IPS DF 19.7 (cell line): ENCODE results near the gene MAVS.
"Not testable (repeated sequence)": the region's sequence is repeated elsewhere in the genome, so short reads cannot be mapped to it uniquely, and the experiment has no call there.

Source experiments
- DNase-seq: peaks from one replicate; pipeline ENCODE4 v3.0.0-alpha.2; 2013; ENCODE audit warnings: low read depth, low spot score

The MAVS gene

DNA sequence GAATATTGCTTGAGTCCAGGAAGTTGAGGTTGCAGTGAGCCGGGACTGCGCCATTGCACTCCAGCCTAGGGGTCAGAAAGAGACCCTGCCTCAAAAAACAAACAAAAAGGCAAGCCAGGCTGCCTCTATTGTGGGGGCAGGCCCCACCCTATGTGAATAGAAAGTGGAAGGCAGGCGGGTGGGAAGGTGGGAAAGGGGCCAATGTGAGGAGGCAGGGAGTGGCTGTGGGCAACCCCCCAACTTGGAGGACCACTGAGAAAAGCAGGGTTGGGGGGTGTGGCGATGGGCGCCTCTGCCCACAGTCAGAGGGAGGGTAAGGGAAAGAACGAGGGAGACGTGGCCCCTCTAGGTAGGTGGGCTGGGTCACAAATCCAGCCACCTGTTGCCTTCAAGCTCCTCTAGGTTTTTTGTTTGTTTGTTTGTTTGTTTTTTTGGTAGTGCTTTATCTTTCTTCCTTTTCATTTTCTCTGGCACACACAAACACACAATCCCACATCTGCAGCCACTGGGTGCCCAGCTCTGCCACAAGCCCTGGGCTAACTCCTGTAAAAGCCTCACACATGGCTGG lies 31.6 kb upstream of the MAVS start:
- no peak for DNase-seq

GRCh38 chr20:3815703-3816315 lies 30.8 kb upstream of the MAVS start:
- DNase-seq = no peak

GRCh38 chr20:3818155-3819151 lies 28.2 kb upstream of the MAVS start:
- peak; percentile 60 for DNase-seq

DNA sequence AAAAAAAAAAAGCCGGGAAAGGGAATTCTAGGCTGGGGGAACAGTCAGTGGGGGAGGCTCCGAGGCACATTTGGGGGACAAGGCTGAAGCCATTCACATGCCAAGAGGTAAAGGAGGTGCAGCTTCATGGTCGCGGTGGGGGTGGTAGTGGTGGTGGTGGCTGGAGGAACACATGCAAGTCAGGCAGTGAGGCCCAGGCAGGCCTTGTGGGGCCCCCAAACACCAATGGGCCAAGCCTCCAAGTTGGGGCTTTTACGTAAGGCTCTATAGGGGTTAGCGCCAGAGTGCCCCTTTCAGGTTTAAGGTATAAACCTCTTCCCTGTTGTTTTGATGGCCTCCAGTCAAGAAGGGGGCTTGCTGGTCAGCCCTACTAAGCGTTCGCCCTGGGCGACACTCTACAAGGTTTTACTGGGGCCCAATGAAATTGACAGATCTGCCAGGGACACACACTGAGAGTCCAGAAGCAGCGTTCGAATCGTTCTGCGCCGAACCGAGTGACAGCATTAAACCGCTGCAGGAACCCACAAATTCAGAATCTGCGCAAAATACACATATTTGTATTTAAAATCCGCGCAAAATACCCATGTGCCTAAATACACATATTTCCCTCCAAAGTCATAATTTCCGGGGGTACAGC lies 27.1 kb upstream of the MAVS start:
- no peak for DNase-seq

DNA sequence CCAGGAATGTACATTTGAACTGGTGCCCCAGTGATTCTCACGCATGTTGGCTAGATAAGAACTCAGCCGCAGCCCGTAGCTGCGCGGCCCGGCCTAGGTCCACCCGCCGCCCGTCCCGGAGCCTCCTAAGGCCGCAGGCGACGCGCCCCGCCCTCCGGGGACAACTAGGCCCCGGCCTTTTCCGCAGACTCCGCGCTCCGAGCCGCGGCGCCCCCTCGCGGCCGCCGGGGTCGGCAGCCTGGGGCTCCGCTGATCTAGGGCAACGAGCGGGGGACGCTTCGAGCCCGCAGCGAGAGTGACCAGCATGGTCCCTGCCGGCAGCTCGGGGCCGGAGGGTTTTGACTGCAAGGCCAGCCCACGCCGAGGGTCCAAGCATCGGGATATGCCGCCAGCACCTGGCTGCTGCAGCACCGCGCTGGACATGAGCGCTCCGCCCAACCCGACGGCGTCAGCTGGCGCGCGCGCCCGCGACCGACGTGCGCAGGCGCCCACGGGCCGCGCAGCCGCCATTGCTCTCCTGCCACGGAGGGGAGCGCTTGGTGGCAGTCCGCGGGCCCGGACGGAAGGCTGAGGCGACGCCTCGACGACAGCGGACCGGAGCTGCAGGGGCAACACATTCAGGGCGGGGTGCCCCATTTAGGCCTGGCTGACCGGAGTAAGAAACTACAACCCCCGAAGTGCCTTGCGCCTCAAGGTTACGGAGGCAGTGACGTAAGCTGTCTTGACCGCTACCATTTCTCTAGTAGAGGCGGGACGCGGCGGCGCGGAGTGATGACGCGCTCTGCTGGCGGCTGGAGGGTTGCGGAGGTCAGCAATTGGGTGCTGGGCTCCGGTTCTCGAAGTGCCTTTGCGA lies 26.4 kb upstream of the MAVS start, which contains the start of gene AP5S1:
Gene AP5S1, plus strand, starts transcription at position 500 of the 853 bp plus-strand sequence. CDS start 1,571 bp downstream, outside the sequence.
- DNase-seq = peak; percentile 92

DNA sequence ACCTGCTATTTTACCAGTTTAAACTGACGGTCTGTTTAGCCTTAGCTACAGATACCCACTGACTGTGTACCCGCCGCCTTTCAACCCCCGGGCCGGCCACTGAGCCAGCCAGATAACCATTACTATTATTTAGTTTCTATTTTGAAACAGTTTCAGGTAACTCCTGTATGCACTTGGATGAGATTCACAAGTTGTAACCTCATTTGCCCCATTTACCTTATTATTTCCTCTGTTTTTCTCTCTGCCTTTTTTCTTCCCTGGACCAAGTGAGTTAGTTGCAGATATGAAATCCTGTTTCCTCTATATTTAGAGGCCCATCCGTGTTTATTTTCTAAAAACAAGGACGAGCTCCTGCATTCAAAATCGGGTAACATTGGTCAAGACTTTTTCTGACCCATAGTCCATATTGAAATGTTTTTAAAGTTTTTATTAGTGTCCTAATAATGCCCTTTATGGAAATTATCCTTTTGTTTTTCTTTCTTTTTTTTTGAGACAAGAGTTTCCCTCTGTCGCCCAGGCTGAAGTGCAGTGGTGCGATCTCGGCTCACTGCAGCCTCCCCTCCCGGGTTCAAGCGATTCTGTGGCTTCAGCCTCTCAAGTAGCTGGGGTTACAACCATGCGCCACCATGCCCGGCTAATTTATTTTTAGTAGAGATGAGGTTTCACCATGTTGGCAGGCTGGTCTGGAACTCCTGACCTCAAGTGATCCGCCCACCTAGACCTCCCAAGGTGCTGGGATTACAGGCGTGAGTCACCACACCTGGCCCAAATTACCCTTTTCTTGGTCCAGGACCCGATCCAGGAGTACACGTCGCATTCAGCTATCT lies 25.5 kb upstream of the MAVS start:
- no peak for DNase-seq

DNA sequence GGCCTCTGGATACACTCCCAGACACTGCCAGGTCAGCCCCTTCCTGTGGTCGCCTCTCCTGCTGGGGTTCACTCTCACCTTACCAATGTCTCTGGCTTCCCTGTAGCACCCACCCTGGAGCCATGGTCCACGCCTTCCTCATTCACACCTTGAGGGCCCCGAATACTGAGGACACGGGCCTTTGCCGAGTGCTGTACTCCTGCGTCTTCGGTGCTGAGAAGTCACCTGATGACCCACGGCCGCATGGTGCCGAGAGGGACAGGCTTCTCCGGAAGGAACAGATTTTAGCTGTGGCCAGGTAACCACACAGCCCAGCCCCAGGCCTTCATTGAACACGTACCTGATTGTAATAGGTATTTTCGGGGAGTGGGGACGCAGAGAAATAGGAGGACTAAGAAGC lies 24.6 kb upstream of the MAVS start:
- DNase-seq = no peak

GRCh38 chr20:3823881-3824280 lies 22.8 kb upstream of the MAVS start:
- DNase-seq = no peak

DNA sequence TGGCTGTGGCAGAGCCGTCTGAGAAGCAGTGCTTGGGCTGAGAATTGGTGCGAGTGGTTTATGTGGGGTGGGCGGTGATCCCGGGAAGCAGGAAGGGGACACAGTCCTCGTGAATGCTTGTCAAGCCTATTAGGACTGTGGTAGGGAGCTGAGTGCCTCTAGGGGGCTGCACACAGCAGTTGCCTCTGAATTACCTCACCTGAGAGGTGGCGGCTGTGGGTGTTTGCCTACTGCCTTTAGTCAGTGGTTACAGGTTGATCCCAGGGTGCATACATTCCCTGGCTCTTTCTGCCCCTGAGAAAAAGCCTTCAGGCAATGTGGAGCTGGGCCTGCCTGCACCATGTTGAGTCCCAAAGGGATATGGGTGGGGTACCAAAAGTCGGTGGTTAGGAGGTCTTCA lies 21.1 kb upstream of the MAVS start:
- no peak for DNase-seq

DNA sequence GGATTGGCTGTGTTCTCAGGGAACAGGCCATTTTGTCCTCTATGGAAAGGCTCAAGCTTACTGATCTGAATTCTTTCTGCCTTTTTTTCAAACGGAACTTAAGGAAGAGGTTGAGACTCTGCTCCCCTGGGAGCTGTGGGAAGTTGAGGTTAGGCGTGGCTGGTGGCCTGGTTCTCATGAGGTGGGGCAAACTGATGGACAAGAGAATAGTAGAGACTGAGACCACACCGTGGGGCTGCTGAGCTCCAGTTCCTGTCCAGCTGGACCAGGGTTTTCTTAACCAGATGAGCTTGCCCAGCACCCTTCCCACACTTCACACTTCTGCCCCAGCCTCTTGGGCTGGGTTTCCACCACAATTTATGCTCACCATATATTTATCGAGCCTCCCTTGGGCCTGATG lies 20.2 kb upstream of the MAVS start:
- DNase-seq = no peak

DNA sequence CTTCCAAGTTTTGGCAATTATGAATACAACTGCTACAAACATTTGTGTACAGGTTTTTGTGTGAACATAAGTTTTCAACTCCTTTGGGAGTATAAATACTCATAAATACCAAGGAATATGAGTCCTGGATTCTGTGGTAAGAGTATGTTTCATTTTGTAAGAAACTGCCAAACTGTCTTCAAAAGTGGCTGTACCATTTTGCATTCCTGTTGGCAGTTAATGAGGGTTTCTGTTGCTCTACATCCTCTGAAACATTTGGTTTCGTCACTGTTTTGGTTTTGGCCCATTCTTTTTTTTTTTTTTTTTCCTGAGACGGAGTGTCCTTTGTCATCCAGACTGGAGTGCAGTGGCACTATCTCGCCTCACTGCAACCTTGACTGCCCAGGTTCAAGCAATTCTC lies 17.8 kb upstream of the MAVS start:
- DNase-seq = no peak

- not testable (repeated sequence) for DNase-seq
Observed at GRCh38 chr20:3829891-3830290, 16.7 kb upstream of the MAVS start.

GRCh38 chr20:3836132-3836531 lies 10.5 kb upstream of the MAVS start:
- no peak for DNase-seq

GRCh38 chr20:3839328-3839727 lies 7.3 kb upstream of the MAVS start:
- DNase-seq = no peak

DNA sequence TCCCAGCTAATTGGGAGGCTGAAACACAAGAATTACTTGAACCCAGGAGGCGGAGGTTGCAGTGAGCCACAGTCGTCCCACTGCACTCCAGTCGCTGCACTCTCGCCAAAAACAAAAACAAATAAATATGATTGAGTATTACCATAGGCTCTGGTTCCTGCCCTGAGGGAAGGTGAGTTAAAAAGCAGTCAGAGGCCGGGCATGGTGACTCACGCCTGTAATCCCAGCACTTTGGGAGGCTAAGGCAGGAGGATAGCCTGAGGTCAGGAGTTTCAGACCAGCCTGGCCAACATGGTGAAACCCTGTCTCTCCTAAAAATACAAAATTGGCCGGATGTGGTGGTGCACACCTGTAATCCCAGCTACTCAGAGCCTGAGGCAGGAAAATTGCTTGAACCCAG lies 6.4 kb upstream of the MAVS start:
- not testable (repeated sequence) for DNase-seq

GRCh38 chr20:3842348-3842930 lies 4.2 kb upstream of the MAVS start:
- DNase-seq = no peak

DNA sequence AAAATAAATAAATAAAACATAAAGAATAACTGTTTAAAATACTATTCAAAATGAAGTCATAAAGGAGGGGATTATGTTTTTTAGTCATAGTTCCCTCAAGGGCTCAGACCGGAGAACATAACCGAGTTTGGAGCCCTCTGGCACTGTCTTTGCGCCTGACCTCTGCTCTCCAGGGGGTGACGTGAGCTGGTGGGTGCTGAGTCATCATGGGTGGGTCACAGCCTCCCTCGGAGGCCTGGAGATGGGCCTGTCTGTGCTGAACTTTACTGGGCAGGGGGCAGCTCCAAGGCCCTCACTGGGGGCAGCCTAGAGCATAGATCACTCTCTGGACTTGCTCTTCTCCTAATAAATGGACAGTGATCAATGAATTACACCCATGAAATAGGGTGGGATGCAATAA lies 3.1 kb upstream of the MAVS start:
- no peak for DNase-seq

DNA sequence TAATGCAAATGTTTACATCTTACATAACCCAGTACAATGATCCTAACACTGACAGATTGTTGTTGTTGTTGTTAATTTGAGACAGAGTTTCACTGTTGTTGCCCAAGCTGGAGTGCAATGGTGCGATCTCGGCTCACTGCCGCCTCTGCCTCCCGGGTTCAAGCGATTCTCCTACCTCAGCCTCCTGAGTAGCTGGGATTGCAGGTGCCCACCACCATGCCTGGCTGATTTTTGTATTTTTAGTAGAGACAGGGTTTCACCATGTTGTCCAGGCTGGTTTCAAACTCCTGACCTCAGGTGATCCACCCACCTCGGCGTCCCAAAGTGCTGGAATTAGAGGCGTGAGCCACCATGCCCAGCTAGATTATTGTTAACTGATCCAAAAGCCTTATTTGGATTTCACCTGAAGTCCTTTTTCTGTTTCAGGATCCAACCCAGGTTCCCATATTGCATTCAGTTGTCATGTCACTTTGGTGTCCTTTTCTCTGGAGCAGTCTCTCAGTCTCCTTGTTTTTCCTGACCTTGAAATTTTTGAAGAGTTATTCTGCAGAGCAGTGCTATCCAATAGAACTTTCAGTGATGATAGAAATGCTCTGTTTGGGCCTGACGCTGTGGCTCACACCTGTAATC lies 2.5 kb upstream of the MAVS start:
- not testable (repeated sequence) for DNase-seq

DNA sequence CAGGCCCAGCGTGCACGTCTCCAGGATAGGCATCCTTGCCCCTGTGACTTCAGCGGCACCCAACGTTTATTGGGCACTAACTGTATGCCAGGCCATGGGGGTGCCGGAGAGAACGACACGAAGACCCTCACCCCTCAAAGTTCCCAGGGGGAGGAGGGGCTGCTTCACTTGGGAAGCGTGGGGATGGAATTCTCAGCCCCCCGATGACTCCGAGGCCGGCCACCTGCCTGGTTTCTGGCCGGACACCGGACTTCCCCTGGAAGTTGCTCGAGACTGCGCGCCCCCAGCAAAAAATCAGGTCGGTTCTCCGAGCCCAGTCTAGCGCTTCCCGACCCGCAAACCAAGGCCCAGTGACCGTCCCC lies 275 bp upstream of the MAVS start:
- DNase-seq = no peak
